Mononuclear cell (primary cell): ENCODE results near the gene ERC2. TPM values are rescaled to one million over a fixed set of nuclear protein-coding genes. Genes with fewer than 3 reads are reported as not detected.

ENCODE experiments used
- H3K27me3 ChIP-seq: 2 replicates; pipeline ENCODE4 v1.6.0; 2011; ENCODE audit warnings: low read length, control low read depth; ENCODE audit not compliant: insufficient read depth
- H3K4me1 ChIP-seq: 2 replicates; pipeline ENCODE4 v1.5.1; 2011; ENCODE audit warnings: mild to moderate bottlenecking, low read length, control low read depth; ENCODE audit not compliant: insufficient read depth
- H3K4me3 ChIP-seq: 2 replicates; pipeline ENCODE4 v1.5.1; 2011; ENCODE audit warnings: mild to moderate bottlenecking, low read length, moderate library complexity
- H3K9me3 ChIP-seq: 2 replicates; pipeline ENCODE4 v1.5.1; 2011; ENCODE audit warnings: low read depth, mild to moderate bottlenecking, control low read depth, low read length
- total RNA-seq: library from RNA; depleted of rRNA; stranded (reverse); fragments of >200 nt; gene quantifications from one replicate; pipeline ENCODE4 v1.2.3, GENCODE V29; 2012

The ERC2 gene
- total RNA-seq, 1 donor: 0.10 TPM

- H3K27me3 ChIP-seq: no peaks in the 10 kb centered on the region
- H3K4me1 ChIP-seq: no peaks in the 10 kb centered on the region
- no peak overlapping the region for H3K4me3 ChIP-seq
- H3K9me3 ChIP-seq: no peaks in the 10 kb centered on the region
These were observed 640.5 kb downstream of the ERC2 start for GRCh38 chr3:55827786-55828185.

GRCh38 chr3:55826731-55827496 is 641.4 kb downstream of the ERC2 start:
- Histone ChIP-seq H3K4me3 (no peak overlapping the region), H3K27me3 (no peaks in the 10 kb centered on the region), H3K4me1 (no peaks in the 10 kb centered on the region), H3K9me3 (no peaks in the 10 kb centered on the region)

DNA sequence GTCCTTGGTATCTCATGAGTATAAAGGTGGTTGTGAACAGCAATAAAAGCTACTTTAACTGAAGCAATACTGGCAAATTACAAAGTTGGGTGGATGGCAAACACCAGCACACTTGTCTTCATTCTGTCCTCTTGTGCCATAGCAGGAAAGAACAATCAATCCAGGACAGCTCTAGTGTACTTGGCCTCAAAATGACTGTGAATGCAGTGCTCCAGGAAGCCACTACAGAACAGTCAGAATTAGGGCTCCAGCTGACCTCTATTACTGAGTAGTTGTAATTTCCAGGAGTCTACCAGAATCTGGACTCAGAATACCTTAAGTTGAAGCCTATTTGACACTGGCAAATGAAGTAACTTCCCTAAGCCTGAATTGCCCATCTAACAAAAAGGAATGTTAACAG is 642.2 kb downstream of the ERC2 start:
- H3K4me1 ChIP-seq: no peaks in the 10 kb centered on the region

DNA sequence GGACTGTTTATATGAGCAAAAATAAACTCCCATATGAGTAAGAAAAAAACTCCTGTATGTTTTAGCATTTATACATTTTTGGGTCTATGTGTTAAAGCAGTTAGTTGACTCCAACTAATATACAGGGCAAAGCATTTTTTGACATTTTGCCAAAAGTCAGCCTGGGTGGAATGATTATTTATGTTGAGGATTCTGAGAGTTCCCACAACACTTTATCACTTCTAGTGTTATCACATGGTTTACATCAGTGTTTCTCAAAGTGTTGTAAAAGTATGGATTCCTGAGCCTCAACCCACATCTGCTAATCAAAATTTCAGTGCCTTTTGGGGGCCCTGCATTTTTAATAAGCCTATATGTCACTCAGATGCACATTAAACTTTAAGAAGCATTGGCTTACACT is 643.9 kb downstream of the ERC2 start:
- H3K4me1 ChIP-seq: no peaks in the 10 kb centered on the region
- H3K4me3 ChIP-seq: no peak overlapping the region
- no peaks in the 10 kb centered on the region for H3K27me3 ChIP-seq
- no peaks in the 10 kb centered on the region for H3K9me3 ChIP-seq

More for the DNA sequence above, 642.2 kb downstream of the ERC2 start:
- Histone ChIP-seq H3K9me3 (no peaks in the 10 kb centered on the region), H3K4me3 (no peak overlapping the region), H3K27me3 (no peaks in the 10 kb centered on the region)

DNA sequence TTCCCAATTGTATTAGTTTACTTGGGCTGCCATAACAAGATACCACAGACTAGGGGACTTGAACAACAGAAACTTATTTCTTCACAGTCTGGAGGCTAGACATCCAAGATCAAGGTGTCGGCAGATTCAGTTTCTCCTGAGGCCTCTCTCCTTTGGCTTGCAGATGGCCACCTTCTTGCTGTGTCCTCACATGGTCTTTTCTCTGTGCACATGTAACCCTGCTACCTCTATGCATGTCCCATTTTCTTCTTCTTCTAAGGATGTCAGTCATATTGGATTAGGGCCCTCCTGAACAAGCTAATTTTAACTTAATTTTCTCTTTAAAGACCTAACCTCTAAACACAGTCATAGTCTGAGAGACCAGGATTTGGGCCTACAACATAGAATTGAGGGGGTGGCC is 644.4 kb downstream of the ERC2 start:
- Histone ChIP-seq H3K9me3 (no peaks in the 10 kb centered on the region), H3K27me3 (no peaks in the 10 kb centered on the region), H3K4me1 (no peaks in the 10 kb centered on the region), H3K4me3 (no peak overlapping the region)

- no peaks in the 10 kb centered on the region for H3K4me1 ChIP-seq
These were observed 645.3 kb downstream of the ERC2 start for GRCh38 chr3:55823001-55823400.

GRCh38 chr3:55819005-55819404 is 649.3 kb downstream of the ERC2 start:
- Histone ChIP-seq H3K4me1 (no peaks in the 10 kb centered on the region), H3K9me3 (no peaks in the 10 kb centered on the region), H3K4me3 (no peak overlapping the region), H3K27me3 (no peaks in the 10 kb centered on the region)

More at GRCh38 chr3:55823001-55823400, 645.3 kb downstream of the ERC2 start:
- H3K27me3 ChIP-seq: no peaks in the 10 kb centered on the region
- no peaks in the 10 kb centered on the region for H3K9me3 ChIP-seq
- H3K4me3 ChIP-seq: no peak overlapping the region

GRCh38 chr3:55818485-55818884 is 649.8 kb downstream of the ERC2 start:
- Histone ChIP-seq H3K4me3 (no peak overlapping the region), H3K9me3 (no peaks in the 10 kb centered on the region), H3K4me1 (no peaks in the 10 kb centered on the region), H3K27me3 (no peaks in the 10 kb centered on the region)

DNA sequence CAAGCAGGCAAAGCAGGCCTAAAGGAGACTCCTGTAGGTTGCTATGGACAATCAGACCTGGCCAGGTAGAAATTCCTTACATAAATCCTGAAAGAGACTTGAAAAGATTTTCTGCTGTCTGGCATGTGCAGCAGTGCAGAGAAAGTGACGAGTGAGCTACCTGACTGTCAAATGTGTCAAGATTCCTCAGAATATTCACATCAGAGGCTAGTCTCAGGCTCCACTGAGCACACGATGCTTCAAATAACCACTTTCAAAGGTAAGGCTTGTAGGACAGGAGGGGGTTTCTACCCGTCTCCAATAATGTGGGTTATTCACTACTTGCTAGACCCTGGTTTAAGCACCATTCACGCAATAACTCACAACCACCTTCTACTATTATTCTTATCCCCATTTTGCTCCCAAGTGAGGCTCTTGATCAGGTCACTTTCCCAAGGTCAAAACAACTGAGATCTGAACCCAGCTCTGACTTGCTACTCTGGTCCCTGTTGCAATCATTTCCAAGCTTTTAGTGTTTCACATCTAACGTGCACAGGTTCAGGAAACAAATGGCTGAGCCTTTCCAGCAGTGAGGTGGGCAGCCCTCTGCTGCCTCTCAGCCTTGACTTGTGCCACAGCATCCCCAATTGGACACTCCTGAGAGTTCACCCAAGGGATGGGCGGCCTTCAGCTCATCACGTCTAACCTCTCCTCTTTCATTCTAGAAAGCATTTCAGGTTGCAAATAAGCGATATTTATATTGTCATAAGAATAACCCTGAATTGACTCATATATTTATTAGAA is 651.3 kb downstream of the ERC2 start:
- no peak overlapping the region for H3K4me3 ChIP-seq
- H3K27me3 ChIP-seq: no peaks in the 10 kb centered on the region
- no peaks in the 10 kb centered on the region for H3K9me3 ChIP-seq
- H3K4me1 ChIP-seq: no peaks in the 10 kb centered on the region

DNA sequence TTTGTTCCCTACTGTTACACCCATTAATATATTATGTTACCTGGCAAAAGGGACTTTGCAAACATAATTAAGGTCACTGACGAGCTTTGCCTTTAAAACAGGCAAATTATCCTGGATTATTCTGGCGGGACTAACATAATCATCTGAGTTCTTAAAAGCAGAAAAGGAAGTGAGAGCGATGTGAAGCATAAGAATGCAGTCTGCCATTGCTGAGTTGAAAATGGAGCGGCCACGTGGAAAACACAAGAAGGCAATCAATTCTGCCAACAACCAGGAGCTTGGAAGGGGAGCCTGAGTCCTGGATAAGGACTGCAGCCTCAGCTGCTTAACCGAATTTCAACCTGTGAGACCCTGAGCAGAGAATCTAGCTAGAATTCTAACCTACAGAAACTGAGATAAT is 653.0 kb downstream of the ERC2 start:
- Histone ChIP-seq H3K27me3 (no peaks in the 10 kb centered on the region), H3K4me1 (no peaks in the 10 kb centered on the region)

DNA sequence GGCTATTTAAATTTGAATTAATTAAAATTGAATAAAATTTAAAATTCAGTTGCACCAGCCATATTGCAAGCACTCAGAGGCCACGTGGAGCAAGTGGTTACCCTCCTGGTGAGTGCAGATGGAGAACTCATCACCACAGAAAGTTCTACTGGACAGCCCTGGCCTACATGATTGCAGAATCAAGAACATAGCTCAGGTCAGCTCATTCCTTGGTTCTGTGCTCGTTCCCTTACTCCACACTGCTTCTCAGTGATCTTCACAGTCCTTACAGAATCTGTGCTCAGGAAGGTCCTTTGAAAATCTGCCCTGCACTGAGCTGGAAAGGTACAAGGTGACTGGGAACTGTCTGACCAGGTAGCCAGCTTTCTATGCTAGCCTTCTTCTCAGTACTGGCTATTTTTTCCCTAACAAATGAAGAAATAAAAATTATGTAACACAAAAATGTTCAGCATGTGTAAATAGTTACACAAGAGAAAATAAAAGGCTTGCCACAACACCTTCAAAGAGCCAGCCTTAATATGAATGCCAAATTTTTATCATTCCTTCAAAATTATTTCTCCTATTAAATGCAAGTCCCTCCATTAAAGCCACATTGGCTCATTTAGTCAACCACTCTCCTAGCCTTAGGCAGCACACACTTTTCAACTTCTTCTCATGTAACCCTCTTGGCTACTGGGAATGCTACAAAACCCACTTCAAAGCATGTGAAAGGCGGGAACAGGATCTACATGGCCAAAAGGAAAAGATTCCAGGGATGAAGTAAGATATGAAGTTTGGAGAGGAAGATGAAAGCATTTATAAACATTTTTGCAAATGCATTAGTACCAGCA is 654.8 kb downstream of the ERC2 start:
- no peaks in the 10 kb centered on the region for H3K9me3 ChIP-seq

More for the DNA sequence above, 653.0 kb downstream of the ERC2 start:
- Histone ChIP-seq H3K4me3 (no peak overlapping the region), H3K9me3 (no peaks in the 10 kb centered on the region)

DNA sequence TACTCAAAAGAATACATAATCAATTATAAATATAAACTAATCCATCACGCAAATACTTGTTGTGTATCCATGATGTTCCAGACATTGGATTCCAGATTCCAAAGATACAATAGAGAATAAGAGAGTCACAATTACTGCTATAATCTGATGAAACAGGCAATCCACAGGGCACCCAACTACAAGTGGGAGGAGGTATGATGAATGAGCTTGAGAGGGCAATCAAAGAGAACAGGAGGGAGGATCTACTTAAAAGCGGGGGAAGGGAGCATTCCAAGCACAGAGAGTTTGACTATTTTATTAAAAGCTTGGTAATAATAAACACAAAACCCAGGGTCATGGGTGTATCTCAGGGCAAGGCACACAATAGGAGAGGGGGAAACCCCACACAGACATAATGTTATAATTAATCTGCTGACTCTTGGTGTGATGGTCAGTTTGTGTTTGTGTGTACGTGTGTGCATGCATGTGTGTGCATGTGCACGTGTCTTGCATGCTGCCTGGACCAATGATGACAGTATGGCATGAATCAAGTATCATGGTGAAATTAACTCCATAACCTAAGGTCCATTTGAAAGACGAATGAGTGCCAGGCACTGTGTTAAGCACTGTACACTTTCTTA is 655.8 kb downstream of the ERC2 start:
- Histone ChIP-seq H3K9me3 (no peaks in the 10 kb centered on the region), H3K4me1 (no peaks in the 10 kb centered on the region), H3K4me3 (no peak overlapping the region), H3K27me3 (no peaks in the 10 kb centered on the region)

More for the DNA sequence above, 654.8 kb downstream of the ERC2 start:
- Histone ChIP-seq H3K4me3 (no peak overlapping the region), H3K27me3 (no peaks in the 10 kb centered on the region), H3K4me1 (no peaks in the 10 kb centered on the region)

DNA sequence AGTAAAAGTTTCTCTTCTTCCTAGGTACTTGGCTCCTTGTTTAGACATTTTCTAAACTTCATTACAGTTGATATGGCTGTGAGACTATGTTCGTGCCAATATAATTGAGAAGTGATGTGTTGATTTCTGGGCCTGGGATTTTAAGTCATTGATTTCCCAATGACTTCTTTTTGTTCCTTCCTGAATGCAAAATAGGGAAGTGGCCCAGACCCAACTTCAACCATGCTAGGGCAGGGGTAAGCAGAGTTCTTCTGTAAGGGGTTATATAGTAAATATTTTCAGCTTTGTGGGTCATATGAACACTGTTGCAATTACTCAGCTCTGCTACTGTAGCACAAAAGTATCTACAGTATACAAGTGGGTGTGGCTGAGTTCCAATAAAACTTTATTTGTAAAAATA is 661.1 kb downstream of the ERC2 start:
- no peak overlapping the region for H3K4me3 ChIP-seq
- no peaks in the 10 kb centered on the region for H3K9me3 ChIP-seq
- H3K27me3 ChIP-seq: no peaks in the 10 kb centered on the region
- no peaks in the 10 kb centered on the region for H3K4me1 ChIP-seq

GRCh38 chr3:55805169-55805568 is 663.1 kb downstream of the ERC2 start:
- no peaks in the 10 kb centered on the region for H3K27me3 ChIP-seq
- no peak overlapping the region for H3K4me3 ChIP-seq
- no peaks in the 10 kb centered on the region for H3K4me1 ChIP-seq
- H3K9me3 ChIP-seq: no peaks in the 10 kb centered on the region
